ENCODE data around the gene TCEAL9. TPM values are rescaled to one million over a fixed set of nuclear protein-coding genes. Genes with fewer than 3 reads are reported as not detected.
"Not testable (repeated sequence)": the region's sequence is repeated elsewhere in the genome, so short reads cannot be mapped to it uniquely, and the experiment has no call there.

Gene TCEAL9
- total RNA-seq, 2 donors from 2014 or later: 22.3 to 37.9 TPM

- Histone ChIP-seq H3K9me3 (no peaks in the 10 kb centered on the region), H3K27me3 (no peaks in the 10 kb centered on the region), H3K36me3 (replicated peaks in 1 of 2; ENCODE audit: insufficient read depth in 1 of 2, low read depth in 2 of 2) (no peaks in the 10 kb centered on the region), H3K27ac (peak overlapping the region; percentile 58 to 89 (median 74)), H3K4me1 (no peaks in the 10 kb centered on the region), H3K4me3 (peak overlapping the region; percentile 37 to 61)
- 0% methylated on average over 3 to 5 of the region's 19 CpGs for WGBS, 2 donors
- intact Hi-C loops (cut with DNase I): no loop called here
- TF ChIP-seq, protein P1, sequence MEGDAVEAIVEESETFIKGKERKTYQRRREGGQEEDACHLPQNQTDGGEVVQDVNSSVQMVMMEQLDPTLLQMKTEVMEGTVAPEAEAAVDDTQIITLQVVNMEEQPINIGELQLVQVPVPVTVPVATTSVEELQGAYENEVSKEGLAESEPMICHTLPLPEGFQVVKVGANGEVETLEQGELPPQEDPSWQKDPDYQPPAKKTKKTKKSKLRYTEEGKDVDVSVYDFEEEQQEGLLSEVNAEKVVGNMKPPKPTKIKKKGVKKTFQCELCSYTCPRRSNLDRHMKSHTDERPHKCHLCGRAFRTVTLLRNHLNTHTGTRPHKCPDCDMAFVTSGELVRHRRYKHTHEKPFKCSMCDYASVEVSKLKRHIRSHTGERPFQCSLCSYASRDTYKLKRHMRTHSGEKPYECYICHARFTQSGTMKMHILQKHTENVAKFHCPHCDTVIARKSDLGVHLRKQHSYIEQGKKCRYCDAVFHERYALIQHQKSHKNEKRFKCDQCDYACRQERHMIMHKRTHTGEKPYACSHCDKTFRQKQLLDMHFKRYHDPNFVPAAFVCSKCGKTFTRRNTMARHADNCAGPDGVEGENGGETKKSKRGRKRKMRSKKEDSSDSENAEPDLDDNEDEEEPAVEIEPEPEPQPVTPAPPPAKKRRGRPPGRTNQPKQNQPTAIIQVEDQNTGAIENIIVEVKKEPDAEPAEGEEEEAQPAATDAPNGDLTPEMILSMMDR (IDR thresholded peaks at IDR 0.05): no peak
- no peak for TF ChIP-seq POLR2A (IDR thresholded peaks at IDR 0.05)
- DNase-seq: peak; percentile 7 to 19 (median 14)
- ATAC-seq: peak; percentile 56
Measured at GRCh38 chrX:103376979-103377324, 20.6 kb downstream of the TCEAL9 start.

DNA sequence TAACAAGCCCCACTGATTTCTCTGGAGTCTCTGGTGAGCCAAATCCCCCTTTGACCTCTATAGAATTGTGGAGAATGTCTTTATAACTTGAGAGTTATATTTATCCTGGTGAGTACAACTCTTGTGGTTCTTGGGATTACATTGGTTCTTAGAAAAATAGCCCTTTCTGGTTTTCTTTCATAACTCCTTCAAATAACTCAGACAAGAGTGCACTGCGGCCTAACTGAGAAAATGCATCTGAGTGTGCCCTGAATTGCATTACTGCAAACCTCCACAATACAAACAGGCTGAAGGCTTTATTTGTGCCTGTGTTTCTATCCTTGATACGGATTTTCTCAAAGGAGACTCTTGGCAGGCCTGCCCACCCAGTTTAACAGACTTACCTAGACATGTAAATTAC, 22.7 kb downstream of the TCEAL9 start:
- ATAC-seq: no peak
- H3K4me3 ChIP-seq: no peak overlapping the region
- H3K4me1 ChIP-seq: no peaks in the 10 kb centered on the region
- TF ChIP-seq, protein P1 (IDR thresholded peaks at IDR 0.05): no peak
- TF ChIP-seq POLR2A (IDR thresholded peaks at IDR 0.05): no peak
- no peaks in the 10 kb centered on the region for H3K9me3 ChIP-seq
- no peaks in the 10 kb centered on the region for H3K27me3 ChIP-seq
- no peak overlapping the region for H3K27ac ChIP-seq
- intact Hi-C loops (cut with DNase I): no loop called here
- H3K36me3 ChIP-seq (replicated peaks in 1 of 2; ENCODE audit: insufficient read depth in 1 of 2, low read depth in 2 of 2): no peaks in the 10 kb centered on the region
- whole genome bisulfite sequencing, 2 donors: 71 to 76% methylated on average over 2 of the region's 2 CpGs
- no peak for DNase-seq

GRCh38 chrX:103382877-103383276, 26.6 kb downstream of the TCEAL9 start:
- no peak for ATAC-seq

DNA sequence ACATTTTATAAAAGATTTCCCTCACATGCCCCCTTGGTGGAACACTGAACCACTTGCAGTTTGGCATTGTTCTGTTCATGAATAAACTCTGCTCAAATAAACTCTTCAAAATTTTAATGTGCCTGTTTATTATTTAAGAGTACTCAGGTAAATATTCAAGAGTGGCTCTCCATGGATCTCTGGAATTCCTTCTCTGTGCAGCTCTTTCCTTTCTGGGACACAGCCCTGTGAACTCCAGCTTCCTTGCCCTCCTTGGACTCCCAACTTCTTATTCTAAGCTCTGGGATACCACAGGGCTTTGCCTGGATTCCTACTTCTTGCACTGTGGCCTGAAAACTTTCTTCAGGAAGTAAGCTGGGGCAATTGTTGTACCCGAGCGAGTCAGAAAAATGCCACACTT, 28.4 kb downstream of the TCEAL9 start:
- no peaks in the 10 kb centered on the region for H3K27me3 ChIP-seq
- intact Hi-C loops (cut with DNase I): no loop called here
- no peak overlapping the region for H3K4me3 ChIP-seq
- H3K9me3 ChIP-seq: no peaks in the 10 kb centered on the region
- no peak for ATAC-seq
- no peak overlapping the region for H3K27ac ChIP-seq
- no peak for TF ChIP-seq POLR2A (IDR thresholded peaks at IDR 0.05)
- TF ChIP-seq, protein P1 (IDR thresholded peaks at IDR 0.05): no peak
- no peaks in the 10 kb centered on the region for H3K36me3 ChIP-seq (replicated peaks in 1 of 2; ENCODE audit: insufficient read depth in 1 of 2, low read depth in 2 of 2)
- no peak for DNase-seq
- no peaks in the 10 kb centered on the region for H3K4me1 ChIP-seq
- 68 to 90% methylated on average over 2 of the region's 2 CpGs for WGBS, 2 donors

More at GRCh38 chrX:103382877-103383276, 26.6 kb downstream of the TCEAL9 start:
- no peaks in the 10 kb centered on the region for H3K27me3 ChIP-seq
- TF ChIP-seq POLR2A (IDR thresholded peaks at IDR 0.05): no peak
- TF ChIP-seq, protein P1 (IDR thresholded peaks at IDR 0.05): no peak
- H3K27ac ChIP-seq: no peak overlapping the region
- 89 to 100% methylated on average over 1 of the region's 1 CpG for WGBS, 2 donors
- H3K36me3 ChIP-seq (replicated peaks in 1 of 2; ENCODE audit: insufficient read depth in 1 of 2, low read depth in 2 of 2): no peaks in the 10 kb centered on the region
- no peak overlapping the region for H3K4me3 ChIP-seq
- no peaks in the 10 kb centered on the region for H3K4me1 ChIP-seq
- intact Hi-C loops (cut with DNase I): no loop called here
- no peak for DNase-seq
- no peaks in the 10 kb centered on the region for H3K9me3 ChIP-seq

DNA sequence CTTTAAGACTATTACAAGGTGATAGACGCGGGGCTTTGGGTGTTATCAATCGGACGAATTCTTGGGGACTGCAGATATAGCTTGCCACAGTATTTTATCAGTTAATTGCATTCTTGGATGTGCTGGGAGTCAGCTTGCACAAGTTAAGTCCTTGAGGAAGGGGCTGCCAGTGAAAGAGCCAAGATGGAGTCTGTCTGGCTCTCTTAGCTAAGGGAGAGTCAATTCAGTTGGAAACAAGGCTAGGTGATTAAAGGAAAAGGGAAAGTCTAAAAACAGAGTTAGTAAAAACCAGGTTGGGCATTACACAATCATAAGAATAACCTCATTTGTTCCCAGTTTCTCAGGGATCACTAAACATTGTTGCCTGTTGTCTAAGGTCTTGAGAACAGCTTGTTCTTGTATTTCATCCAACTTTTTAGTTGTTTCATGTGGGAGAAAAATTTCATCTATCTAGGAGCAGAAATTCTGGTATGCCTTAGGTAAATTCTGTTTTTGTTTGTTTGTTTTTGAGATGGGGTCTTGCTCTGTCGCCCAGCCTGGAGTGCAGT, 29.1 kb downstream of the TCEAL9 start:
- intact Hi-C loops (cut with DNase I); H3K4me1 ChIP-seq; H3K4me3 ChIP-seq; DNase-seq; ATAC-seq; H3K27ac ChIP-seq; H3K36me3 ChIP-seq (replicated peaks in 1 of 2; ENCODE audit: insufficient read depth in 1 of 2, low read depth in 2 of 2); H3K27me3 ChIP-seq; H3K9me3 ChIP-seq: not testable (repeated sequence)
- 63 to 67% methylated on average over 5 of the region's 5 CpGs for WGBS, 2 donors
